Measurements from ENCODE around the gene ARMC3. TPM values are rescaled to one million over a fixed set of nuclear protein-coding genes. Genes with fewer than 3 reads are reported as not detected.

ARMC3 gene
- total and polyA plus RNA-seq, 5 donors: not detected

DNA sequence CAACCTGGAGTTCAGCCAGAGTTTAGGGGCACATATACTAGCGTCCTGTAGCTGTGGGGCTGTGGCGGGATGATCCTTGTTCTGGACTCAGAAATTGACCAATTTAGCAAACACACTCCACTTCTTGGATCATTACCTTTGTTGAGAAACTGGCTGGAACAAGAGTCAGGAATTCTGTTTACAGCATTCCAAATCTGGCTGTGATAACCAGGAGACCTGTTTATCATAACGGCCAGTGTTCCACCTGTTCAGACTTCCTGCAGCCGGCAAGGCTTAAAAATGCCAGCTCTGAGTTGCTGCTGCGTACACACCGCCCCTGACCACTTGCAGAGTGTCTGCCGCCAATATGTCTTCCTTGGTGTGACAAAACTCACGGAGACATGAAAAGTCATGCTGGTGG is 64.8 kb downstream of the ARMC3 start:
- 68% methylated on average over 8 of the region's 8 CpGs for WGBS
- Histone ChIP-seq H3K4me1 (ENCODE audit: control insufficient read depth, insufficient read depth, low read length) (no peaks in the 10 kb centered on the region), H3K4me3 (ENCODE audit: low read length) (no peak overlapping the region), H3K9me3 (ENCODE audit: control insufficient read depth, low read length) (no peaks in the 10 kb centered on the region), H3K27me3 (ENCODE audit: control insufficient read depth, insufficient read depth) (no peaks in the 10 kb centered on the region), H3K27ac (ENCODE audit: low read length) (no peak overlapping the region)
- intact Hi-C loops (cut with DNase I): loop anchor here in 1 of 4 donors (10.0 kb wide), 2 partner anchors 418 to 978 kb away; no protein-coding TSS in a partner anchor
- DNase-seq: no peak
- ATAC-seq: no peak

DNA sequence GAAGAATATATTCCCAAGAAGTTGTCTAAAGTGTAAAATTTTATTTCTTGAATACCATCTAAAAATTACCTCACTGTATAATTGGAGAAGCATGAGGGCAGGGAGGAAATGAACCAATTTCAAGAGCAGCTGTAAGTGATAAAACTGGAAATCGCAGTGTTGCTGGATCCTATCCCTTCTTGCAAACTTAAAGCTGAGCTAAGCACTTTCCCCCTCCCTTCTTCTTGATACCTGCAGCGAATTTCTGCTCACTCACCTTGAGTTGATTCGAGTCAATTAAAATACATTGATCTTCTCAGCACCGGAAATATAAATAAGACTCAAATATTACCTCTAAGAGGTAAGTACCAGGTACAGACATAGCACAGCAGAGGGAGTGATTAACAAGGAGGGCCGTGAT is 65.5 kb downstream of the ARMC3 start:
- H3K27ac ChIP-seq (ENCODE audit: low read length): no peak overlapping the region
- 82% methylated on average over 5 of the region's 5 CpGs for WGBS
- no peak overlapping the region for H3K4me3 ChIP-seq (ENCODE audit: low read length)
- no peak for DNase-seq
- no peaks in the 10 kb centered on the region for H3K27me3 ChIP-seq (ENCODE audit: control insufficient read depth, insufficient read depth)
- no peaks in the 10 kb centered on the region for H3K4me1 ChIP-seq (ENCODE audit: control insufficient read depth, insufficient read depth, low read length)
- intact Hi-C loops (cut with DNase I): loop anchor here in 1 of 4 donors (10.0 kb wide), 2 partner anchors 419 to 979 kb away; no protein-coding TSS in a partner anchor
- no peak for ATAC-seq
- no peaks in the 10 kb centered on the region for H3K9me3 ChIP-seq (ENCODE audit: control insufficient read depth, low read length)

DNA sequence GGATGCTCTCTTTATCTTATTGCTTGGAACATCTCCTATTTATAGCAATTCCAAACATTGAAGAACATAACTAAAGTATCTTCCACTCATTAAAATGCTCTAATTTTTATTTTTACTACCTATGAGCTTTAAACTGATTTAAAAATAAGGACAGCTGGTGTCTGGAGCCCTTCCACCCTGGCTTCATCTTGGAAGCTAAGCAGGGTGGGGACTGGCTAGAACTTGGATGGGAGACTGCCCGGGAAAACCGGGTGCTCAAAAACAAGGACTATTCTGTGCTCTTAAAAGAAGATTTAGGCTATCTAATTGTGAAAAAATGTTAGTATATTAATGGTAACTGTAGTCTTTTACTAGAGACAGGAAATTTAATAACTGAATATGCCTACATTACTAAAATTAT is 69.2 kb downstream of the ARMC3 start:
- Histone ChIP-seq H3K27ac (ENCODE audit: low read length) (no peak overlapping the region), H3K4me1 (ENCODE audit: control insufficient read depth, insufficient read depth, low read length) (no peaks in the 10 kb centered on the region), H3K27me3 (ENCODE audit: control insufficient read depth, insufficient read depth) (no peaks in the 10 kb centered on the region), H3K4me3 (ENCODE audit: low read length) (no peak overlapping the region), H3K9me3 (ENCODE audit: control insufficient read depth, low read length) (no peaks in the 10 kb centered on the region)
- WGBS: 47% methylated on average over 2 of the region's 2 CpGs
- intact Hi-C loops (cut with DNase I): loop anchor here in 1 of 4 donors (10.0 kb wide), 2 partner anchors 422 to 982 kb away; no protein-coding TSS in a partner anchor
- DNase-seq: no peak
- ATAC-seq: no peak

DNA sequence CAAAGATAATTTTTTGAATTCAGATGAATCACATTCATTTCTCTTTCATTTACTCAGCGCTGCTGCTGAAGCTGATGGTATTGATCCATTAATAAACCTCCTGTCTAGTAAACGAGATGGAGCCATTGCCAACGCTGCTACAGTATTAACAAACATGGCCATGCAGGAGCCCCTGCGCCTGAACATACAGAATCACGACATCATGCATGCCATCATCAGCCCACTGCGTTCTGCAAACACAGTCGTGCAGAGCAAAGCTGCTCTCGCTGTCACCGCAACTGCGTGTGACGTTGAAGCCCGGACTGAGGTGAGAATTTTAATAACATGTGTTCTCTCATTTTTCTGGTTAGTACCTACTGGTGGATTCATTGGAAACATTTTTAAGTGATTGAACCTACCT is 70.2 kb downstream of the ARMC3 start:
- intact Hi-C loops (cut with DNase I): loop anchor here in 1 of 4 donors (10.0 kb wide), 2 partner anchors 423 to 983 kb away; no protein-coding TSS in a partner anchor
- 88% methylated on average over 12 of the region's 12 CpGs for WGBS
- H3K4me1 ChIP-seq (ENCODE audit: control insufficient read depth, insufficient read depth, low read length): no peaks in the 10 kb centered on the region

DNA sequence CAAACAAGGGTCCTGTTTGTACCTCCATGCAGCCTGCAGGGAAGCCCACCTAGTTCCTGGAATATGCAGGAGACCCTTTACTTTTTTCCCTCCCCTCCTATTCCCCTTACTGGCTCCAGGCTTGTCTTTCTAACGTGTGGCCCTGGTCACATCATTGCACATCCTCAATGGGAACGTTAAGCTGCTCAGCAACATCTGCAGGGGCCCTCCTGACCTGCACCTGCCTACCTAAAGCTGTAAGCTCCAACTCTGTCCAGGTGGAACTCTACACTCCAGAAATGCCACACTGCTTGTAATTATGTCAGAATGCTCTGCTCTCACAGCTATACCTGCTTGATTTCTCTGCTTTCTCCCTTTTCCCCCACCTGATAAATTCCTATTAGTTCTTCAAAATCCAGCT is 72.1 kb downstream of the ARMC3 start:
- 55% methylated on average over 2 of the region's 2 CpGs for whole genome bisulfite sequencing
- intact Hi-C loops (cut with DNase I): loop anchor here in 1 of 4 donors (10.0 kb wide), 2 partner anchors 425 to 985 kb away; no protein-coding TSS in a partner anchor
- H3K27ac ChIP-seq (ENCODE audit: low read length): no peak overlapping the region
- ATAC-seq (no peak), DNase-seq (no peak)
- H3K4me1 ChIP-seq (ENCODE audit: control insufficient read depth, insufficient read depth, low read length): no peaks in the 10 kb centered on the region
- H3K27me3 ChIP-seq (ENCODE audit: control insufficient read depth, insufficient read depth): no peaks in the 10 kb centered on the region
- H3K4me3 ChIP-seq (ENCODE audit: low read length): no peak overlapping the region
- no peaks in the 10 kb centered on the region for H3K9me3 ChIP-seq (ENCODE audit: control insufficient read depth, low read length)

More for the DNA sequence above, 70.2 kb downstream of the ARMC3 start:
- DNase-seq (no peak), ATAC-seq (no peak)
- H3K27ac ChIP-seq (ENCODE audit: low read length): no peak overlapping the region
- H3K4me3 ChIP-seq (ENCODE audit: low read length): no peak overlapping the region
- H3K27me3 ChIP-seq (ENCODE audit: control insufficient read depth, insufficient read depth): no peaks in the 10 kb centered on the region
- H3K9me3 ChIP-seq (ENCODE audit: control insufficient read depth, low read length): no peaks in the 10 kb centered on the region

DNA sequence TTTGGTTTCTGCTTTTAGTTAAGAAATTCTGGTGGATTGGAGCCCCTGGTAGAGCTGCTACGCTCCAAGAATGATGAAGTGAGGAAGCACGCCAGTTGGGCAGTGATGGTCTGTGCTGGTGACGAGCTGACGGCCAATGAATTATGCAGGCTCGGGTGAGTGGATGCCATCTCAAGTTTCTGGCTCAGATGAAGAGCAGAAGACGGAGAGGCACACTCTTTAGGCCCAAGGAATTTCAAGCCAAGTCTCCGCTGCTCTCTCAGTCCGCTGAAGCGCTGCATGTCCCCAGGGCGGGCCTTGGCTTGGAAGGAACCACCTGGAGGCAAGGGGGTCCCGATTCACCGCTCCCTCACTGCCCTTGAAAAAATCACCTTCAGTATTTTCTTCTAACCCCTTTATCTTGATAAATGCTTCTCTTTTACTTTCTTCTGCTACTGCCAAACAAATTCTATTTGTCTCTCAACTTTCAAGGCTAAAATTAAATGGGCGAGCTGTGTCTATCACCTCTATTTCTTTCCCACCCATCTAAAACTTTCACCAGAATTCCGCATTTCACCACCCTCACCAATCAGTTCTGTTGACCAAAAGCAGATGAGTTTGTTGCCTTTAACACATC is 74.2 kb downstream of the ARMC3 start:
- WGBS: 77% methylated on average over 14 of the region's 14 CpGs
- no peaks in the 10 kb centered on the region for H3K27me3 ChIP-seq (ENCODE audit: control insufficient read depth, insufficient read depth)
- no peak overlapping the region for H3K4me3 ChIP-seq (ENCODE audit: low read length)
- intact Hi-C loops (cut with DNase I): no loop called here
- H3K4me1 ChIP-seq (ENCODE audit: control insufficient read depth, insufficient read depth, low read length): no peaks in the 10 kb centered on the region
- ATAC-seq (no peak), DNase-seq (no peak)
- no peaks in the 10 kb centered on the region for H3K9me3 ChIP-seq (ENCODE audit: control insufficient read depth, low read length)
- no peak overlapping the region for H3K27ac ChIP-seq (ENCODE audit: low read length)

DNA sequence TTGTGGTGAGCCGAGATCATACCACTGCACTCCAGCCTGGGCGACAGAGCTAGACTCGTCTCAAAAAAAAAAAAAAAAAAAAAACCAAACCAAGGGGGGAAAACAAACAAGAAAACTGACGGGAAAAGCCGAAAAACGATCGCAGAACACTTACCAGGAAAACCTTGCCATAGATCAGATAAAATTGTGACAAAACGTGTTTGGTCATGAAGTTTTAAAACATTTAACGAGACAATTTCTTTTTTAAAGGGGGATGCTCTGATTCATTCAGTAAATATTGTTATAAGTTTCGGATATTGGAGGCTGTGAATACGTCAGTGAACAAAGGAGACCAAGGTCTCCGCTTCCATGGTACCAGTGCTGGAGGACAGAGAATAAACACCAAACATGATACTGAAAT is 77.3 kb downstream of the ARMC3 start:
- Histone ChIP-seq H3K27ac (ENCODE audit: low read length) (no peak overlapping the region), H3K4me1 (ENCODE audit: control insufficient read depth, insufficient read depth, low read length) (no peaks in the 10 kb centered on the region), H3K4me3 (ENCODE audit: low read length) (no peak overlapping the region), H3K27me3 (ENCODE audit: control insufficient read depth, insufficient read depth) (no peaks in the 10 kb centered on the region), H3K9me3 (ENCODE audit: control insufficient read depth, low read length) (no peaks in the 10 kb centered on the region)
- intact Hi-C loops (cut with DNase I): no loop called here
- no peak for DNase-seq
- WGBS: 91% methylated on average over 12 of the region's 12 CpGs
- ATAC-seq: no peak

DNA sequence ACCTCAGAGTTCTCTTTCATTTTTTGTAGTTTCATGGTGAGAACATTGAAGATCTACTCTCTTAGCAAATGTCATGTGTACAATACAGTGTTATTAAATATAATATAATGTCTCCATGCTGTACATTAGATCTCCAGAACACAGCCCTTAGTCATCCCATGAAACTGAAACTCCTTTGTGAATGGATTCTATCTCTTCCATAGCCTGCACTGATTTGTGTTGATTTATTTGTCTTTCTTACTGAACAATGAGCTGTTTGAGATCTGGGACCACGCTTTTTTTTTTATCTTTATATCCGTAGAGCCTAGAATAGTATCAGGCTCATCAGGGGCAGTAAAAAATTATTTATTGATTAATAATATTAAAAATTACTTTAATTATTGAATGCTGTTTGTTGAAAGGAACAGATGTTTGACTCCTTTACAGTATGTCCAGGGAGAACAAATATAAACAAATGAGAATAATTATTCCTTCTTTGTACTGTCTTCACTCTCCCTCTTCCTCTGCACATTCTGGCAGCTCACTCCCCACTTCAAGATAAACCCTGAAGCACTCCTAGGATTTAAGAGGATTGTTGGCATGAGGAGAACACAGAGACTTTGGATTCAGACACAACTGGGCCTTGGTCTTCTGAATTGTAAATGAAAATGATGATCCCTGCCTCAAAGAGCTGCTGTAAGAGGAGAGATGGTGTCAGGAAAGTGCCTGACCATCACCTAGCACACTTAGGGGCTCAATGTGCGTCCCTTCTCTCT is 85.9 kb downstream of the ARMC3 start:
- ATAC-seq: no peak
- DNase-seq: no peak
- no peak overlapping the region for H3K4me3 ChIP-seq (ENCODE audit: low read length)
- no peaks in the 10 kb centered on the region for H3K9me3 ChIP-seq (ENCODE audit: control insufficient read depth, low read length)
- no peak overlapping the region for H3K27ac ChIP-seq (ENCODE audit: low read length)
- WGBS: 85% methylated on average over 3 of the region's 3 CpGs
- intact Hi-C loops (cut with DNase I): no loop called here
- no peaks in the 10 kb centered on the region for H3K4me1 ChIP-seq (ENCODE audit: control insufficient read depth, insufficient read depth, low read length)
- H3K27me3 ChIP-seq (ENCODE audit: control insufficient read depth, insufficient read depth): no peaks in the 10 kb centered on the region

DNA sequence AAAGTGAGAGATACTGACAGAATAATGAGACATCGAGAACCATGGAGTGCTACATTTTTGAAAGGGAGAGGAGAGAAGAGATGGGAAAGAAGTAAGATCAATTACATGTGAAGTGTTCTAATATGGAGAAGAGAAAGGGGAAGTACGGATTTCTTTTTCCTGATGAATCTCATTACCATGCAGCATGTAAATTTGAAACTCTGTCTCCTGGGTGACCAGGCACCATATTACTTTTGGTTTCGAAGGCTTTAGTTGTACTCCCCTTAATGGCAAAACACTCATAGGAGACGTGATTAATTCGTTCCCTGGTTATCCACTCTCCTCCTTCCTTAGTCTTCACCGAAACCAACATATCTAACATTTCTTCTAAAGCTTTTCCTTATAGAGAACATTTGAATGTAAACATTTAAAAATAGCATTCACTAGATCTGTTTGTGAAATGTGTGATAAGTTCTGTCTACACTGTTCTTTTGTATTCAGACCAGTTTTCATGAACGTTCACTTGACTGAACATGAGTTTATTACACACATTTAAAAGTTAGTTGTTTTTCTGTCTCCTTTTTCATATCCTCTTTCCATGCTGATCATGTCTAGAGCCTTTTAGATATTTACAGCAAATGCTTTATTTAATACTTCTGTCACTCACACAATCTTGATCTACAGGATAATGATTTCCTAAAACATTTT is 87.3 kb downstream of the ARMC3 start:
- no peaks in the 10 kb centered on the region for H3K9me3 ChIP-seq (ENCODE audit: control insufficient read depth, low read length)
- no peak for ATAC-seq
- no peaks in the 10 kb centered on the region for H3K4me1 ChIP-seq (ENCODE audit: control insufficient read depth, insufficient read depth, low read length)
- DNase-seq: no peak
- no peak overlapping the region for H3K27ac ChIP-seq (ENCODE audit: low read length)
- 80% methylated on average over 7 of the region's 7 CpGs for WGBS
- no peak overlapping the region for H3K4me3 ChIP-seq (ENCODE audit: low read length)
- no peaks in the 10 kb centered on the region for H3K27me3 ChIP-seq (ENCODE audit: control insufficient read depth, insufficient read depth)
- intact Hi-C loops (cut with DNase I): no loop called here

DNA sequence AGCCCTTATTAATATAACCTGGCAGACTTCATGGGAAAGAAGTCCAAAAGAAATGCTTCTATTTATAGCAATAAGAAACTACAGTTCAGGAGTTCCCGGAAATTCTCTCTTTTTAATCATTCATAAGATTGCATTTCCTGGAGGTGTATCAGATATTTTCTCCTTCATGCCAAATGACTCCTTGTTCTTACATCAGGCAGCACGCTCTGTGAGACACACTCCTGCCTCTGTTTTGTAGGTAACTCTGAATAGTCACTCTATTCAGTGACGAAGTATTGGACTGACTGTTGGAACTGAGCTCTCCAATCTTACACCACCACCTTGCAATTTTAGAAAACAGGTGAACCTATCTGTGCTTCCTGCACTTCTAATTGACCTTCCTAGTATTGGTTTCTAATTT is 88.8 kb downstream of the ARMC3 start:
- Histone ChIP-seq H3K27ac (ENCODE audit: low read length) (no peak overlapping the region), H3K4me1 (ENCODE audit: control insufficient read depth, insufficient read depth, low read length) (no peaks in the 10 kb centered on the region), H3K9me3 (ENCODE audit: control insufficient read depth, low read length) (no peaks in the 10 kb centered on the region), H3K27me3 (ENCODE audit: control insufficient read depth, insufficient read depth) (no peaks in the 10 kb centered on the region), H3K4me3 (ENCODE audit: low read length) (no peak overlapping the region)
- whole genome bisulfite sequencing: 45% methylated on average over 3 of the region's 3 CpGs
- DNase-seq: no peak
- ATAC-seq: no peak
- intact Hi-C loops (cut with DNase I): no loop called here

DNA sequence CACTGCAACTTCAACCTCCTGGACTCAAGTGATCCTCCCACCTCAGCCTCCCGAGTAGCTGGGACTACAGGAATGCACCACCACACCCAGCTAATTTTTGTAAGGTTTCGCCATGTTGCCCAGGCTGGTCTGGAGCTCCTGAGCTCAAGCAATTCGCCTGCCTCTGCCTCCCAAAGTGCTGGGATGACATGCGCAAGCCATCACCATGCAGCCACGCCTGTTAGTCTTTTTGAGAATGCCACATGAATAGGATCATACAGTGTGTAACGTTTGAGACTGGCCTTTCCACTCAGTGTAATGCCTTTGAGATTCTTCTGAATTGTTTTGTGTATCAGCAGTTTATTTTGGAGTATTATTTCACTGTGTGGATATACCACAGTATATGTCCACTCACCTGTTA is 91.8 kb downstream of the ARMC3 start:
- WGBS: 81% methylated on average over 6 of the region's 6 CpGs
- peaks cover 7% of the 10 kb centered on the region for H3K9me3 ChIP-seq (ENCODE audit: control insufficient read depth, low read length)
- no peaks in the 10 kb centered on the region for H3K27me3 ChIP-seq (ENCODE audit: control insufficient read depth, insufficient read depth)
- H3K4me1 ChIP-seq (ENCODE audit: control insufficient read depth, insufficient read depth, low read length): no peaks in the 10 kb centered on the region
- H3K4me3 ChIP-seq (ENCODE audit: low read length): no peak overlapping the region
- no peak overlapping the region for H3K27ac ChIP-seq (ENCODE audit: low read length)
- intact Hi-C loops (cut with DNase I): no loop called here
- no peak for ATAC-seq
- DNase-seq: no peak

Data from right cardiac atrium (tissue), 5 donors.